H1 (cell line): ENCODE measurements around the gene EVA1C. TPM values are rescaled to one million over a fixed set of nuclear protein-coding genes. Genes with fewer than 3 reads are reported as not detected.
"Not testable (repeated sequence)": the region's sequence is repeated elsewhere in the genome, so short reads cannot be mapped to it uniquely, and the experiment has no call there.

Experiments
- CTCF ChIA-PET: fragments of 300-600 bp; sonication (Branson Sonifier 250); formaldehyde crosslinking; loops from one replicate; lab custom pipeline; 2021; ENCODE audit not compliant: partially characterized antibody; lab: Charles Lee
- POLR2A ChIA-PET: fragments of 300-600 bp; sonication (Branson Sonifier 250); formaldehyde crosslinking; loops from one replicate; lab custom pipeline; 2021; ENCODE audit warnings: inconsistent platforms; ENCODE audit not compliant: partially characterized antibody; lab: Charles Lee
- DNase-seq, 2 experiments: peaks; one replicate each; pipeline versions ENCODE4 v3.0.0 to v3.0.0-alpha.2; 2010 to 2022; ENCODE audit warnings: low spot score in 2 of 2, low read depth in 1 of 2, mixed read lengths in 1 of 2
- FAIRE-seq: peaks from 2 replicates; lab custom pipeline; 2011; peaks lifted over from hg19 to GRCh38; lab: Jason Lieb, UNC
- H2AFZ ChIP-seq: 2 replicates; pipeline ENCODE4 v1.8.1; 2012; ENCODE audit warnings: low read length, inconsistent platforms
- H2AK5ac ChIP-seq: 2 replicates; pipeline ENCODE4 v1.6.1; 2013; ENCODE audit warnings: low read depth, low read length
- H2BK120ac ChIP-seq: replicated peaks from 2 replicates; pipeline ENCODE3; 2013; ENCODE audit warnings: low read depth, low read length, inconsistent platforms
- H2BK12ac ChIP-seq: 2 replicates; pipeline ENCODE4 v1.6.1; 2013; ENCODE audit warnings: low read depth, low read length
- H2BK15ac ChIP-seq: 2 replicates; pipeline ENCODE4 v1.6.1; 2013; ENCODE audit warnings: low read length
- H2BK20ac ChIP-seq: 2 replicates; pipeline ENCODE4 v1.6.1; 2013; ENCODE audit warnings: low read length
- H2BK5ac ChIP-seq: 2 replicates; pipeline ENCODE4 v1.6.1; 2013; ENCODE audit warnings: low read depth, low read length
- H3K14ac ChIP-seq: 2 replicates; pipeline ENCODE4 v1.6.1; 2013; ENCODE audit warnings: inconsistent platforms; ENCODE audit not compliant: insufficient read length
- H3K18ac ChIP-seq: 2 replicates; pipeline ENCODE4 v1.6.1; 2013; ENCODE audit warnings: low read length; ENCODE audit errors: extremely low read depth
- H3K23ac ChIP-seq: 2 replicates; pipeline ENCODE4 v1.6.1; 2013; ENCODE audit warnings: inconsistent platforms; ENCODE audit not compliant: insufficient read length
- H3K23me2 ChIP-seq: 2 replicates; pipeline ENCODE4 v1.6.1; 2013; ENCODE audit warnings: low read depth, low read length
- H3K27ac ChIP-seq: 2 replicates; pipeline ENCODE4 v1.6.1; 2011; ENCODE audit warnings: low read depth, low read length, inconsistent platforms
- H3K27me3 ChIP-seq, 4 experiments: replicated peaks in 1 of 4; 1 replicate in 1 of 4; 2 replicates in 3 of 4; pipeline versions ENCODE4 v1.6.1 to v1.8.1; 2011 to 2013; ENCODE audit warnings: low read length in 3 of 4, mild to moderate bottlenecking in 3 of 4, inconsistent platforms in 2 of 4, mixed read lengths in 2 of 4, moderate library complexity in 1 of 4; ENCODE audit not compliant: control insufficient read depth in 3 of 4, insufficient read depth in 3 of 4; ENCODE audit errors: extremely low read depth in 1 of 4
- H3K36me3 ChIP-seq, 4 experiments: 2 replicates each; pipeline versions ENCODE4 v1.6.1 to v1.8.1; 2011 to 2013; ENCODE audit warnings: mild to moderate bottlenecking in 4 of 4, low read length in 3 of 4, moderate library complexity in 2 of 4, control low read depth in 1 of 4, inconsistent platforms in 1 of 4; ENCODE audit not compliant: insufficient read depth in 4 of 4, control insufficient read depth in 2 of 4
- H3K4ac ChIP-seq: replicated peaks from 2 replicates; pipeline ENCODE3; 2013; ENCODE audit warnings: low read length, low read depth, mixed read lengths, inconsistent platforms; ENCODE audit not compliant: insufficient read length
- H3K4me1 ChIP-seq, 4 experiments: replicated peaks in 1 of 4; 1 replicate in 1 of 4; 2 replicates in 3 of 4; pipeline versions ENCODE4 v1.6.1 to v1.8.1; 2011 to 2013; ENCODE audit warnings: low read length in 3 of 4, inconsistent platforms in 2 of 4, mixed read lengths in 1 of 4; ENCODE audit not compliant: insufficient read depth in 4 of 4, control insufficient read depth in 3 of 4
- H3K4me2 ChIP-seq, 2 experiments: 2 replicates each; pipeline versions ENCODE4 v1.6.1 to v1.8.1; 2011 to 2013; ENCODE audit warnings: low read depth in 2 of 2, low read length in 2 of 2, control low read depth in 1 of 2, inconsistent platforms in 1 of 2, mild to moderate bottlenecking in 1 of 2; ENCODE audit not compliant: insufficient read depth in 1 of 2
- H3K4me3 ChIP-seq, 4 experiments: fragments of 200-600, 300-600 bp in 1 of 4; sonication (generic), shearing (Covaris generic), sonication (Bioruptor Twin) in 1 of 4; 2 replicates each; pipeline versions ENCODE4 v1.5.1 to v1.8.1; 2011 to 2016; ENCODE audit warnings: low read length in 4 of 4, low read depth in 3 of 4, control low read depth in 2 of 4, inconsistent platforms in 2 of 4, mild to moderate bottlenecking in 2 of 4, mixed read lengths in 1 of 4, moderate library complexity in 1 of 4; ENCODE audit not compliant: insufficient read depth in 2 of 4; ENCODE audit errors: extremely low read depth in 1 of 4
- H3K56ac ChIP-seq: replicated peaks from 2 replicates; pipeline ENCODE3; 2013; ENCODE audit warnings: low read depth, mild to moderate bottlenecking, mixed read lengths, low read length, inconsistent platforms; ENCODE audit not compliant: insufficient read length
- H3K79me1 ChIP-seq: 2 replicates; pipeline ENCODE4 v1.6.1; 2013; ENCODE audit warnings: low read depth, low read length, control low read depth
- H3K79me2 ChIP-seq, 2 experiments: 2 replicates each; pipeline versions ENCODE4 v1.6.1 to v1.8.1; 2012 to 2013; ENCODE audit warnings: low read length in 2 of 2, mild to moderate bottlenecking in 2 of 2, inconsistent platforms in 1 of 2; ENCODE audit not compliant: insufficient read depth in 2 of 2, control insufficient read depth in 1 of 2
- H3K9ac ChIP-seq, 4 experiments: replicated peaks in 1 of 4; 1 replicate in 1 of 4; 2 replicates in 3 of 4; pipeline versions ENCODE4 v1.6.1 to v1.8.1; 2011 to 2013; ENCODE audit warnings: low read depth in 3 of 4, low read length in 3 of 4, control low read depth in 2 of 4, mild to moderate bottlenecking in 2 of 4, moderate library complexity in 2 of 4, inconsistent platforms in 1 of 4; ENCODE audit errors: extremely low read depth in 1 of 4
- H3K9me3 ChIP-seq, 2 experiments: 2 replicates each; pipeline versions ENCODE4 v1.6.1 to v1.8.1; 2012 to 2013; ENCODE audit warnings: mild to moderate bottlenecking in 2 of 2, moderate library complexity in 2 of 2, control low read depth in 1 of 2, inconsistent platforms in 1 of 2, low read depth in 1 of 2, low read length in 1 of 2, mixed read lengths in 1 of 2; ENCODE audit not compliant: insufficient read depth in 2 of 2
- H4K20me1 ChIP-seq, 2 experiments: replicated peaks in 1 of 2; 2 replicates each; pipeline versions ENCODE3 to v1.8.1; 2011 to 2013; ENCODE audit warnings: inconsistent platforms in 2 of 2, low read length in 2 of 2, mild to moderate bottlenecking in 1 of 2; ENCODE audit not compliant: insufficient read depth in 2 of 2, control insufficient read depth in 1 of 2
- H4K5ac ChIP-seq: 2 replicates; pipeline ENCODE4 v1.6.1; 2013; ENCODE audit warnings: low read length, low read depth, mixed read lengths, inconsistent platforms; ENCODE audit not compliant: insufficient read length
- H4K8ac ChIP-seq: 2 replicates; pipeline ENCODE4 v1.8.0; 2013; ENCODE audit warnings: mild to moderate bottlenecking, moderate library complexity, low read length, inconsistent platforms; ENCODE audit not compliant: insufficient read depth; ENCODE audit errors: extremely low read depth
- H4K91ac ChIP-seq: replicated peaks from 2 replicates; pipeline ENCODE3; 2013; ENCODE audit warnings: low read length, mixed read lengths, inconsistent platforms; ENCODE audit not compliant: insufficient read length
- CTBP2 ChIP-seq: IDR thresholded peaks from 2 replicates; pipeline ENCODE4 v1.7.0; 2011; ENCODE audit warnings: borderline replicate concordance, mild to moderate bottlenecking, moderate library complexity, mixed read lengths, low read length; ENCODE audit not compliant: insufficient read depth, insufficient read length
- KDM4A ChIP-seq: IDR thresholded peaks from one replicate; pipeline ENCODE4 v1.7.1; 2012; ENCODE audit warnings: low read depth, mild to moderate bottlenecking, moderate library complexity, low read length, inconsistent platforms; ENCODE audit not compliant: severe bottlenecking
- NANOG ChIP-seq: IDR thresholded peaks from 2 replicates; pipeline ENCODE4 v1.6.1; 2011; ENCODE audit warnings: low read length, low read depth, mild to moderate bottlenecking, inconsistent platforms; ENCODE audit not compliant: insufficient read depth, poor library complexity, severe bottlenecking
- SIN3A ChIP-seq, 2 experiments: IDR thresholded peaks in 1 of 2; conservative IDR thresholded peaks in 1 of 2; 2 replicates each; pipeline ENCODE4 v1.6.1; 2011 to 2012; ENCODE audit warnings: low read length in 2 of 2, improper control_type of control experiment in 1 of 2, low read depth in 1 of 2, mild to moderate bottlenecking in 1 of 2
- SIRT6 ChIP-seq: IDR thresholded peaks from one replicate; pipeline ENCODE4 v1.7.1; 2012; ENCODE audit warnings: low read length, inconsistent platforms
- SP4 ChIP-seq: IDR thresholded peaks from 2 replicates; pipeline ENCODE4 v1.6.1; 2012; ENCODE audit warnings: low read length, inconsistent platforms
- whole genome bisulfite sequencing, 2 experiments: shearing (Covaris generic) in 1 of 2; methylation state at CpG; one replicate each; pipeline versions ENCODE4 v1.1.6 to v1.1.7; 2013 to 2015; ENCODE audit warnings: low lambda C conversion rate in 2 of 2, mixed read lengths in 2 of 2, inconsistent platforms in 1 of 2, low coverage in 1 of 2, missing lambda C conversion rate in 1 of 2; ENCODE audit not compliant: insufficient replicate concordance in 2 of 2, insufficient coverage in 1 of 2, insufficient read length in 1 of 2; ENCODE audit errors: extremely low coverage in 1 of 2, missing lambda C conversion rate in 1 of 2; 5-methylcytosine and 5-hydroxymethylcytosine counted together
- polyA plus RNA-seq, 7 experiments: library from polyadenylated mRNA; depleted of rRNA in 3 of 7; stranded (reverse) in 5 of 7; unstranded in 2 of 7; fragments of >200 nt in 5 of 7; fragments of 200-250 nt in 2 of 7; gene quantifications; 1 replicate in 5 of 7; 2 replicates in 1 of 7; 4 replicates in 1 of 7; pipeline versions ENCODE4 v1.2.1 to v1.2.3, GENCODE V29; 2011 to 2013; ENCODE audit warnings: missing spikeins in 2 of 7, mixed read lengths in 2 of 7
- total RNA-seq: library from RNA; stranded (reverse); fragmentation: NEBNext Ultra II Directional; extraction: Animal tissue kit (Norgen Biotek cat#: 25700); gene quantifications from 2 replicates; pipeline ENCODE4 v1.2.1, GENCODE V29; 2021
- TF ChIP-seq, protein P1 (sequence below): IDR thresholded peaks from 2 replicates; pipeline ENCODE4 v1.6.1; 2011; ENCODE audit warnings: low read length, improper control_type of control experiment
- TF ChIP-seq, protein P2 (sequence below): IDR thresholded peaks from 2 replicates; pipeline ENCODE4 v1.6.1; 2012; ENCODE audit warnings: inconsistent platforms

Gene EVA1C
- total and polyA plus RNA-seq, 2 of the 8 experiments (the other 6 are each of a cell fraction or from before 2014, with no cell fraction given): 2.6 to 3.6 TPM

DNA sequence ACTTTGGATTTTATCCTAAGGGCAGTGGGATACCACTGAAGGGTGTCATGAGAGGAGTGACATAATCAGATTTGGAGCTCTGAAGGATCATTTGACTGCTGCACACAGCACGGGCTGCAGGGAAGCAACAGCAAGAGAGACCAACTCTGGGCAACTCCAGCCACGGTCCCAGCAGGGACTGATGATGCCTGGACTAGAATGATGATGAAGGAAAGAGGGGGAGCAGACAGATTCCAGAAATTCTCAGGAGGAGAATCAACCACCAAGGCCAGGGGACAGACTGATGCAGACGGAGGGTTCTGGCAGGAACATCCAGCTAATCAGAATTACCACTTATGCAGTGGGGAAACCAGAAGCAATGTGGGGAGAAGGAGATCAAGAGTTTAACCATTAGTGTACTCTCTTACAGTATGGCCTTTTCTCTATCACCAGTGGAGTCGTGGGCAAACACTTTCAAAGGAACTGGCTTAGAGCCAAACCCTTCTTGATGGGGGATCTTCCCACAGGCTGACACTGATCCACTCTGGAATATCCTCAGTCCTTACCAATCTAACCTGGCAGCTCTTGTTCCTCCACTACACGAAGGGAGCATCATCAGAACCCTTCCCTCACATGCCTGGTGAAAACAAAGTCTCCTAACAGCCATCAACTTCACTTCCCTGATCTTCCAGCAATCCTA is 23.0 kb upstream of the EVA1C start (continued):
- no peak for TF ChIP-seq NANOG
- TF ChIP-seq SIN3A (conservative IDR thresholded peaks at IDR 0.05 in 1 of 2, IDR thresholded peaks at IDR 0.05 in 1 of 2; ENCODE audit: low read depth in 1 of 2, low read length in 2 of 2): no peak
- TF ChIP-seq SIRT6: no peak
- TF ChIP-seq, protein P1, sequence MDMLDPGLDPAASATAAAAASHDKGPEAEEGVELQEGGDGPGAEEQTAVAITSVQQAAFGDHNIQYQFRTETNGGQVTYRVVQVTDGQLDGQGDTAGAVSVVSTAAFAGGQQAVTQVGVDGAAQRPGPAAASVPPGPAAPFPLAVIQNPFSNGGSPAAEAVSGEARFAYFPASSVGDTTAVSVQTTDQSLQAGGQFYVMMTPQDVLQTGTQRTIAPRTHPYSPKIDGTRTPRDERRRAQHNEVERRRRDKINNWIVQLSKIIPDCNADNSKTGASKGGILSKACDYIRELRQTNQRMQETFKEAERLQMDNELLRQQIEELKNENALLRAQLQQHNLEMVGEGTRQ: no peak
- TF ChIP-seq KDM4A: no peak
- TF ChIP-seq, protein P2, sequence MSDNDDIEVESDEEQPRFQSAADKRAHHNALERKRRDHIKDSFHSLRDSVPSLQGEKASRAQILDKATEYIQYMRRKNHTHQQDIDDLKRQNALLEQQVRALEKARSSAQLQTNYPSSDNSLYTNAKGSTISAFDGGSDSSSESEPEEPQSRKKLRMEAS: no peak
- TF ChIP-seq SP4: no peak
- TF ChIP-seq CTBP2: no peak

DNA sequence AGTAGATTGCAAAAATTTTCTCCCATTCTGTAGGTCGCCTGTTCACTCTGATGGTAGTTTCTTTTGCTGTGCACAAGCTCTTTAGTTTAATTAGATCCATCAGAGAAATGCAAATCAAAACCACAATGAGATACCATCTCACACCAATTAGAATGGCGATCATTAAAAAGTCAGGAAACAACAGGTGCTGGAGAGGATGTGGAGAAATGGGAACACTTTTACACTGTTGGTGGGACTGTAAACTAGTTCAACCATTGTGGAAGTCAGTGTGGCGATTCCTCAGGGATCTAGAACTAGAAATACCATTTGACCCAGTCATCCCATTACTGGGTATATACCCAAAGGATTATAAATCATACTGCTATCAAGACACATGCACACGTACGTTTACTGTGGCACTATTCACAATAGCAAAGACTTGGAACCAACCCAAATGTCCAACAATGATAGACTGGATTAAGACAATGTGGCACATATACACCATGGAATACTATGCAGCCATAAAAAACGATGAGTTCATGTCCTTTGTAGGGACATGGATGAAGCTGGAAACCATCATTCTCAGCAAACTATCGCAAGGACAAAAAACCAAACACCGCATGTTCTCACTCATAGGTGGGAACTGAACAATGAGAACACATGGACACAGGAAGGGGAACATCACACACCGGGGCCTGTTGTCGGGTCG is 21.8 kb upstream of the EVA1C start:
- H3K4me2 ChIP-seq, H2AFZ ChIP-seq, H2BK5ac ChIP-seq, H3K9me3 ChIP-seq, FAIRE-seq, H3K4me1 ChIP-seq, H3K18ac ChIP-seq, H3K27me3 ChIP-seq, H3K27ac ChIP-seq, H2BK15ac ChIP-seq, H3K9ac ChIP-seq, H4K5ac ChIP-seq, H2AK5ac ChIP-seq, DNase-seq, H3K4me3 ChIP-seq, H3K56ac ChIP-seq, H3K14ac ChIP-seq, H3K23me2 ChIP-seq, H3K23ac ChIP-seq, H4K8ac ChIP-seq, H4K91ac ChIP-seq, H2BK20ac ChIP-seq, H3K4ac ChIP-seq, H2BK12ac ChIP-seq, H3K36me3 ChIP-seq, H2BK120ac ChIP-seq: not testable (repeated sequence)
- WGBS, 2 experiments: 98% methylated on average over 4 of the region's 11 CpGs; no CpG with 5 or more reads in 1 of the 2 experiments
- peaks cover 17 to 22% of the 10 kb centered on the region in 2 experiments for H4K20me1 ChIP-seq
- POLR2A ChIA-PET: interaction anchor here (0.9 kb wide), 1 partner anchor 16 kb away, joined by 3 read pairs; no protein-coding TSS in a partner anchor
- peaks cover 22% of the 10 kb centered on the region for H3K79me1 ChIP-seq
- H3K79me2 ChIP-seq: peaks cover 30 to 59% of the 10 kb centered on the region in 2 experiments
- CTCF ChIA-PET: interaction anchor here (1.3 kb wide), 1 partner anchor 170 kb away, joined by 3 read pairs; no protein-coding TSS in a partner anchor
